Neuronal stem cell (in vitro differentiated cells): ENCODE data around the gene YPEL4.

Source experiments
- DNase-seq: peaks from one replicate; pipeline ENCODE4 v3.0.0-alpha.2; 2013; ENCODE audit warnings: low spot score
- H2AFZ ChIP-seq: one replicate; pipeline ENCODE4 v1.6.1; 2013; ENCODE audit warnings: mild to moderate bottlenecking, low read length, inconsistent platforms
- H2AK5ac ChIP-seq: 2 replicates; pipeline ENCODE4 v1.6.1; 2013; ENCODE audit warnings: low read depth, mild to moderate bottlenecking, inconsistent platforms, low read length, moderate library complexity, mixed read lengths
- H2BK120ac ChIP-seq: 2 replicates; pipeline ENCODE4 v1.6.1; 2013; ENCODE audit warnings: low read depth, mild to moderate bottlenecking, inconsistent platforms, low read length, moderate library complexity, mixed read lengths
- H2BK12ac ChIP-seq: one replicate; pipeline ENCODE4 v1.6.1; 2013; ENCODE audit warnings: low read length, inconsistent platforms
- H2BK15ac ChIP-seq: 2 replicates; pipeline ENCODE4 v1.6.1; 2013; ENCODE audit warnings: mild to moderate bottlenecking, low read length, inconsistent platforms, mixed read lengths
- H2BK5ac ChIP-seq: one replicate; pipeline ENCODE4 v1.6.1; 2013; ENCODE audit warnings: inconsistent platforms, mild to moderate bottlenecking, low read length, moderate library complexity
- H3K14ac ChIP-seq: one replicate; pipeline ENCODE4 v1.6.1; 2013; ENCODE audit warnings: low read length, inconsistent platforms
- H3K18ac ChIP-seq: 2 replicates; pipeline ENCODE4 v1.6.1; 2013; ENCODE audit warnings: low read length, inconsistent platforms
- H3K23ac ChIP-seq: 2 replicates; pipeline ENCODE4 v1.6.1; 2013; ENCODE audit warnings: low read depth, mild to moderate bottlenecking, mixed read lengths, low read length, inconsistent platforms; ENCODE audit not compliant: poor library complexity
- H3K27ac ChIP-seq: replicated peaks from 3 replicates; pipeline ENCODE4 v1.5.1; 2013; ENCODE audit warnings: low read length, inconsistent platforms
- H3K27me3 ChIP-seq, 3 experiments: 2 replicates each; pipeline ENCODE4 v1.6.1; 2013; ENCODE audit warnings: low read length in 3 of 3, mild to moderate bottlenecking in 2 of 3, inconsistent platforms in 1 of 3, low read depth in 1 of 3, mixed read lengths in 1 of 3, moderate library complexity in 1 of 3; ENCODE audit not compliant: control insufficient read depth in 3 of 3, insufficient read depth in 3 of 3
- H3K36me3 ChIP-seq, 2 donors: replicated peaks in 1 of 2; 2 replicates each; pipeline ENCODE4 v1.6.1; 2013; ENCODE audit warnings: low read length in 2 of 2; ENCODE audit not compliant: control insufficient read depth in 2 of 2, insufficient read depth in 2 of 2
- H3K4ac ChIP-seq: 2 replicates; pipeline ENCODE4 v1.6.1; 2013; ENCODE audit warnings: inconsistent platforms, mild to moderate bottlenecking, low read length, moderate library complexity
- H3K4me1 ChIP-seq, 2 donors: 1 replicate in 1 of 2; 2 replicates in 1 of 2; pipeline ENCODE4 v1.6.1; 2013; ENCODE audit warnings: low read length in 2 of 2, low read depth in 1 of 2; ENCODE audit not compliant: control insufficient read depth in 2 of 2, insufficient read depth in 1 of 2
- H3K4me2 ChIP-seq: one replicate; pipeline ENCODE4 v1.6.1; 2013; ENCODE audit warnings: mild to moderate bottlenecking, low read length, inconsistent platforms; ENCODE audit not compliant: insufficient read depth, poor library complexity, severe bottlenecking
- H3K4me3 ChIP-seq, 2 donors: 2 replicates each; pipeline ENCODE4 v1.5.1; 2013; ENCODE audit warnings: low read length in 2 of 2, mild to moderate bottlenecking in 2 of 2, inconsistent platforms in 1 of 2, moderate library complexity in 1 of 2
- H3K79me1 ChIP-seq: one replicate; pipeline ENCODE4 v1.6.1; 2013; ENCODE audit warnings: low read depth, mild to moderate bottlenecking, inconsistent platforms, low read length, moderate library complexity
- H3K9ac ChIP-seq: one replicate; pipeline ENCODE4 v1.6.1; 2013; ENCODE audit warnings: mild to moderate bottlenecking, low read depth, low read length, inconsistent platforms; ENCODE audit not compliant: poor library complexity
- H3K9me3 ChIP-seq, 2 donors: replicated peaks in 1 of 2; 2 replicates each; pipeline versions ENCODE3 to v1.6.1; 2013; ENCODE audit warnings: low read length in 2 of 2, mild to moderate bottlenecking in 2 of 2, inconsistent platforms in 1 of 2, low read depth in 1 of 2, mixed read lengths in 1 of 2, moderate library complexity in 1 of 2; ENCODE audit not compliant: control insufficient read depth in 2 of 2, insufficient read depth in 1 of 2
- H4K8ac ChIP-seq: one replicate; pipeline ENCODE4 v1.6.1; 2013; ENCODE audit warnings: low read depth, mild to moderate bottlenecking, inconsistent platforms, low read length, moderate library complexity
- H4K91ac ChIP-seq: one replicate; pipeline ENCODE4 v1.6.1; 2013; ENCODE audit warnings: low read length, low read depth, mild to moderate bottlenecking, inconsistent platforms; ENCODE audit not compliant: poor library complexity
- WGBS, 2 donors: extraction: QIAGEN DNeasy Blood & Tissue Kit; methylation state at CpG; one replicate each; pipeline ENCODE4 v1.1.7; 2013; ENCODE audit warnings: missing lambda C conversion rate in 2 of 2, mixed read lengths in 1 of 2; ENCODE audit not compliant: insufficient read length in 2 of 2, insufficient replicate concordance in 1 of 2; ENCODE audit errors: extremely low coverage in 2 of 2; 5-methylcytosine and 5-hydroxymethylcytosine counted together
- small RNA-seq: library from polyadenylated mRNA; stranded (forward); fragments of <200 nt; extraction: miRNeasy Mini kit (QIAGEN cat#:217004); gene quantifications from one replicate; pipeline ENCODE3, GENCODE V24; 2013; ENCODE audit not compliant: insufficient read depth

Gene YPEL4

GRCh38 chr11:57596266-57596885 lies 53.3 kb downstream of the YPEL4 start:
- Histone ChIP-seq H2AK5ac (peak overlapping the region; percentile 5), H3K27ac (peak overlapping the region; percentile 98), H3K9ac (no peak overlapping the region), H3K27me3 (no peaks in the 10 kb centered on the region), H2AFZ (no peak overlapping the region), H3K14ac (no peak overlapping the region), H2BK12ac (no peak overlapping the region), H3K4me2 (no peak overlapping the region), H3K36me3 (peaks cover 1 to 15% of the 10 kb centered on the region in 2 donors), H3K4me1 (peaks cover 28 to 35% of the 10 kb centered on the region in 2 donors), H3K4me3 (no peak overlapping the region), H4K91ac (no peak overlapping the region), H2BK15ac (no peak overlapping the region), H3K23ac (no peak overlapping the region), H4K8ac (no peak overlapping the region), H3K79me1 (no peaks in the 10 kb centered on the region), H2BK5ac (peak overlapping the region; percentile 77), H2BK120ac (no peak overlapping the region), H3K4ac (no peak overlapping the region), H3K18ac (peak overlapping the region; percentile 66), H3K9me3 (no peaks in the 10 kb centered on the region)
- no CpG with 5 or more reads among the region's 5 CpGs for WGBS, 2 donors
- DNase-seq = no peak

Small RNA genes within 50 kb of the gene (small RNA-seq; reads per million reads assigned to genes)
- 23,734 reads per million, percentile 100 among the genes with 10 or more reads in this experiment for gene MIR130A
